HL-60 (cell line): Measurements from ENCODE around the gene GJA1.

ENCODE experiments used
- DNase-seq, 2 experiments: peaks; one replicate each; pipeline ENCODE4 v3.0.0-alpha.2; 2010 to 2020; ENCODE audit warnings: low read depth in 1 of 2, low spot score in 1 of 2
- H3K27ac ChIP-seq: fragments of 250-450 bp; sonication (Bioruptor Pico); replicated peaks from 2 replicates; pipeline ENCODE4 v1.5.1; 2020; ENCODE audit warnings: mild to moderate bottlenecking, moderate library complexity
- H3K27me3 ChIP-seq: fragments of 250-450 bp; sonication (Bioruptor Pico); 2 replicates; pipeline ENCODE4 v1.5.1; 2021; ENCODE audit warnings: mild to moderate bottlenecking, moderate library complexity; ENCODE audit not compliant: insufficient read depth, poor library complexity, severe bottlenecking
- H3K4me3 ChIP-seq: replicated peaks from 2 replicates; pipeline ENCODE4 v1.5.1; 2011; ENCODE audit warnings: mild to moderate bottlenecking, control low read depth, low read length; ENCODE audit not compliant: insufficient read depth
- CTCF ChIP-seq: IDR thresholded peaks from one replicate; pipeline ENCODE4 v1.5.1; 2011; ENCODE audit warnings: low read length, control low read depth, inconsistent platforms; ENCODE audit not compliant: insufficient read depth
- GABPA ChIP-seq: IDR thresholded peaks from 2 replicates; pipeline ENCODE4 v1.6.1; 2012; ENCODE audit warnings: low read depth
- POLR2AphosphoS5 ChIP-seq: IDR thresholded peaks from 2 replicates; pipeline ENCODE4 v1.6.1; 2012; ENCODE audit warnings: low read depth
- REST ChIP-seq: IDR thresholded peaks from 2 replicates; pipeline ENCODE4 v1.6.1; 2012; ENCODE audit warnings: low read depth; ENCODE audit not compliant: insufficient replicate concordance
- SPI1 ChIP-seq: IDR thresholded peaks from 2 replicates; pipeline ENCODE4 v1.6.1; 2012; ENCODE audit warnings: low read depth, mild to moderate bottlenecking, borderline replicate concordance

The GJA1 gene

GRCh38 chr6:121413879-121414278, 21.6 kb upstream of the GJA1 start:
- H3K4me3 ChIP-seq: no peak overlapping the region
- TF ChIP-seq GABPA (no peak), CTCF (no peak), SPI1 (no peak), REST (no peak), POLR2AphosphoS5 (no peak)
- H3K27ac ChIP-seq: no peak overlapping the region
- DNase-seq: no peak
- H3K27me3 ChIP-seq: no peaks in the 10 kb centered on the region

GRCh38 chr6:121418346-121418745, 17.1 kb upstream of the GJA1 start:
- Histone ChIP-seq H3K27ac (no peak overlapping the region), H3K4me3 (no peak overlapping the region), H3K27me3 (no peaks in the 10 kb centered on the region)
- no peak for DNase-seq
- TF ChIP-seq REST (no peak), CTCF (no peak), SPI1 (no peak), GABPA (no peak), POLR2AphosphoS5 (no peak)

GRCh38 chr6:121426686-121427085, 8.8 kb upstream of the GJA1 start:
- no peak overlapping the region for H3K4me3 ChIP-seq
- TF ChIP-seq GABPA (no peak), CTCF (no peak), SPI1 (no peak), REST (no peak), POLR2AphosphoS5 (no peak)
- H3K27ac ChIP-seq: no peak overlapping the region
- no peak for DNase-seq
- H3K27me3 ChIP-seq: no peaks in the 10 kb centered on the region
